Measurements from ENCODE around the gene FBXL17. TPM values are rescaled to one million over a fixed set of nuclear protein-coding genes. Genes with fewer than 3 reads are reported as not detected.

Gene FBXL17
- total RNA-seq, 1 donor from 2014 or later, result 10.8 TPM

DNA sequence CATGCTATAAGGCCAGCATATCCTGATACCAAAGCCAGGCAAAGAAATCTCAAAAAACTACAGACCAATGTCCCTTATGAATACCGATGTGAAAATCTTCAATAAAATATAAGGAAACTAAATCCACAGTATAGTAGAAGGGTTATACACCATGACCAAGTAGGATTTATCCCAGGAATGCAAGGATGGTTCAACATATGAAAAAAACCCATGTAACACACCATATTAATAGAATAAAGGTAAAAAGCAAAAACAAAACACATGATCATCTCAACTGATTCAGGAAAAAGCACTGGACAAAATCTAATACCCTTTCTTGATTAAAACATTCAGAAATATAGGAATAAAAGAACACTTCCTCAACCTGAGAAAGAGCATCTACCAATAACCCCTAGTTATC lies 6.1 kb downstream of the FBXL17 start:
- intact Hi-C loops (cut with micrococcal nuclease), result no loop called here

DNA sequence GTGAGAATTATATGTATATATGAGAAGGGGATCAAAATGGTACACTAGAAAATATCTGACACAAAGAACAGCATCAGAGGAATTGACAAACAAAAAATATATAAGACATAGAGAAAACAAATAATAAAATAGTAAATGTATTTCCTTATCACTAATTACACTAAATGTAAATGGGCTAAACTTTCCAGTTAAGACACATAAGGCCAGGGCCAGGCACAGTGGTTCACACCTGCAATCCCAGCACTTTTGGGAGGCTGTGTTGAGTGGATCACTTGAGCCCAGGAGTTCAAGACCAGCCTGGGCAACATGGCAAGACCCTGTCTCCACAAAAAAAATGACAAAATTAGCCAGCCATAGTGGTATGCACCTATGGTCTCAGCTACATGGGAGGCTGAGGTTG lies 8.5 kb downstream of the FBXL17 start:
- intact Hi-C loops (cut with micrococcal nuclease), result no loop called here

DNA sequence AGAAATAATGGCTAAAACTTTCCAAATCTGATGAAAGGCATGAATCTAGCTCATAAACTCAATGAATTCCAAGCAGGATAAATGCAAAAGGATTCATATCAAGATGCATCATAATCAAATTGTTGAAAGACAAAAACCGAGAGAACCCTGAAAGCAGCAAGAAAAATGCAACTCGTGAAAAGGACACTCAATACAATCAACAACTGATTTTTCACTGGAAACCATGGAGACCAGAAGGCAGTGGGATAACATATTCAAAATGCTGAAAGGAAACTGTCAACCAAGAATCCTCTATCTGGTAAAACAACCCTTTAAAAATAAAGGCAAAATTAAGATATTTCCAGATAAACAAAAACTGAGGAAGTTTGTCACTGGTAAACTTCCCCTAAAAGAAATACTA lies 9.5 kb downstream of the FBXL17 start:
- intact Hi-C loops (cut with micrococcal nuclease), result no loop called here

DNA sequence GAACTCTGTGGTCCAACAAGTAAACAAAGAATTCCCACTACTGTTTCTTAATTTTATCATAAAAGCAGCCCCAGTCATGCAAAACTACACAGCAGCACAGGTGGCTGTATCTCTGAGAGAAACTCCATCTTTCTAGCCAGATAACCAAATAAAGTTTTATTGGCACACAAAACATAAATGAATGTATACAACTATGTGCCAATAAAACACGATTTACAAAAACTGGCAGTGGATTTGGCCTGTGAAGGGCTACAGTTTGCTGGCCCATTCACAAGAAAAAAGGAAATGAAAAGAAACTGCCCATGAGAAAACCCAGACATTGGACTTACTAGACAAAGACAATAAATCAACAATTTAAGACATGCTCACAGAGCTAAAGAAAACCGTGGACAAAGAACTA lies 10.6 kb downstream of the FBXL17 start:
- intact Hi-C loops (cut with micrococcal nuclease), result no loop called here

DNA sequence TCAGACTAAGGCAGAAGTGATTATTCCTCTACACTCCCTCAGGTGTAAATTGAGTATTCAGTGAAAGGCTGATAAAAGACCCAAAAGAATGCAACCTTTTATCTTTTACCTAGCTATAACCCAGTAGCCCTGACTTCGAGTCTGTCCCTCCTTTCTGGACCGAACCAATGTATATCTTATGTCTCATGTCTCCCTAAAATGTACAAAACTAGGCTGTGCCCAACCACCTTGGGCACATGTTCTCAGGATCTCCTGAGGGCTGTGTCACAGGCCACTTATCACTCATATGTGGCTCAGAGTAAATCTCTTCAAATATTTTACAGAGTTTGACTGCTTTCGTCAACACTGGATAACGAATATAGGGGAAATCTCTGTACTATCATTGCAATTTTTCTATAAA lies 12.7 kb downstream of the FBXL17 start:
- intact Hi-C loops (cut with micrococcal nuclease), result no loop called here

DNA sequence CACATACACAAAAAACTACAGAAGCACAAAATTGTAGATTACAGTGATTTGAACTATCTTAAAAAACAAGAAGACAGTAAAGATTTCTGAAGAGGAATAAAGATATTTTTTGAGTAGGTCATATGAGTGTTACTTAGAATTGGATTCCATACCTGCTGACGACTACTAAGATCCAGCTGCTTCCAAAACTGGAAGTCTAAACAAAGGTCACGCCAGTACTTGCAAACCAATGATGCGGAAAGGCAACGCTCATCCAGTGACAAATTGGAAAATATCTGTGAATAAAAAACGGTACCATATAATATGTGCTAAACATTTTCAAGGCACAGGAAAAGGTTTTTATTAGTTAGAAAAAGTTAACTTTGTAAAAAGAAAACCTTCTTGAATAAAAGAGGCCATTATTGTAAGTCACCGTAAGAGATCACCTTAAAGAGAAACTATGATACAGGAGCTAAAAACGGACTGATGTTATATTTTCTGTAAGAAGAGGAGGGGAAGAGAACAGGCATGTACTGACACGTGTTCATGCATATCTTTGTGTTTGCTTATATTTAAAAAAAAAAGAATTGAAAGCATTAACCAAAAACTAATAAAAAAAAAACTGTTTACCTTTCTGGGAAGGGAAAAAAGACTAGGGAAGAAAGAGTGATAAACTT lies 14.1 kb downstream of the FBXL17 start:
- intact Hi-C loops (cut with micrococcal nuclease), result no loop called here

DNA sequence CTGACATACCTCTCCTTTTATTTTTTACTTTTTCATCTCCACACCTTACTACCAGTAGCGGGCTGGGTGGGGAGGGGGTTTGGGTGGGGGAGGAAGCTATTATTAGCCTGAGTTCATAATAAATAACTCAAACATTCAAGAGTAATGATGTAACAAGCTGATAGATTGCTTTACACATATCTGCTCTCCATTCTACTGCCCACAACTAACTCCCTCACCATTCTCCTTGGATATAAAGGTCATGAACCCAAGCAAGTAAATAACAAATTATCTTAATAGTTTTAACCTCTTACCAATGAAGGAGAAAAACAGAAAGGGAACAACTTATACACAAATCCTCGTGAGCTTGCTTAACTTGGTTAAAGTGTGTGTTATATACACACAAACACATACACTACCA lies 15.4 kb downstream of the FBXL17 start:
- intact Hi-C loops (cut with micrococcal nuclease), result no loop called here

DNA sequence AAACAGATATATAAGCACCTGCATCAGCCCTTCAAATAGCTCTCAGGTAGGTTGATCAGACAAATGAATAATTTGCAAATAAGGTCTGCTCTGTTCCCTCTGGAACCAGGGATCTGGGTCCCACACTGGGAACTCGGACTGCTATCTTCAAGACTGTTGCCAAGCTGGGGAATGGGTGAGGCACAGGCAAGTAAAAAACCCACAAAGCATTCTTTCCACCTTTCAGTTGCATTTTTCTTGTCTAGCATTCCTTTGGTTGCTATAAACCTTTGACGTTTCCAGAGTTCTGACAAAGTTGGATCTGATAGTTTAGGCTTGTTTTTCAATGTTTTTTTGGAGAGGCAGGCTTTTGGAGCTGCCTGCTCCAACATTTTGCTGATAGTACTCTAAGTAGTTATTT lies 20.1 kb downstream of the FBXL17 start:
- intact Hi-C loops (cut with micrococcal nuclease), result no loop called here

DNA sequence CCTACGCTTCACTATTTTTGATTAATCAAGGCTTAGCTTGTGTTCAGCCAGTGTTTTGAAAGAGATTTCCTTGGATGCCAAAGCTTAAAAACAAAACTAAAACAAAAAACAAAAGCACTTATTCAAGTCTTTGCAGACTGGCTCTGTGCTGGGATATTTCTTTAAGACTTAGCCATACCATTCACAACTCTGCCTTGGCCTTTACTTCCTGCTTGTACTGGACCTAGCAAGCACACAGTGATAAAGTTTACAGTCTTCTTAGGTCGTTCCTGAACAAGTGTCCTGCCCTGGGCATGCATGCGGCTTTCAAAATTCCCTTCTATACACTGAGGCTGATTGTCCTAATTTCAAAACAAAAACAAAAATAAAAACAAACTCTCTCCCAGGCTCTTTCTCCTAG lies 20.7 kb downstream of the FBXL17 start:
- intact Hi-C loops (cut with micrococcal nuclease), result no loop called here

DNA sequence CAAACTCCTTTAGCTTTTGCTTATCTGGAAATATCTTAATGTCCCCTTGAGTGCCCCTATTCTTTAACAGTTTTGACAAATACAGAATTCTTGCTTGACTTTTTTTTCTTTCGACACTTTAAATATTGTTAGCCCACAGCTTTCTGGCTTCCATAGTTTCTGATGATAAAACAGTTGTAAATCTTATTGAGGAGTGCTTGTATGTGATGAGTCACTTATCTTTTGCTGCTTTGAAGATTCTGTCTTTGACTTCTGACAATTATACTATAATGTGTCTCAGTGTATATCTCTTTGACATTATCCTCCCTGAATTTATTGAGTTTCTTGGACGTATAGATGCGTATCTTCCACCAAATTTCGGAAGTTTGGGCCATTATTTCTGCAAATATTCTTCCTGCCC lies 21.6 kb downstream of the FBXL17 start:
- intact Hi-C loops (cut with micrococcal nuclease), result no loop called here

DNA sequence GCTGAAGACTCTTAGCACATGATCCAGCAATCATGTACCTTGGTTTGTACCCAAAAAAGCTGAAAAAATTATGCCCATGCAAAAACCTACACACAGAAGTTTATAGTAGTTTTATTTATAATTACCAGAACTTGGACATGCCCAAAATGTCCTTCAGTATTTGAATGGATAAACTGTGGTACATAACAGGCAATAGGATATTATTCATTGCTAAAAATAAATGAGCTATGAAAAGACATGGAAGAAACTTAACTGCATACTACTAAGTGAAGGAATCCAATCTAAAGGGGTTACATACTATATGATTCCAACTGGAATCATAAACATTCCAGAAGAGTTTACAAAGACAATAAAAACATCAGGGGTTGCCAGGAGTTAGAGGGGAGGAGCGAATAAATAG lies 25.6 kb downstream of the FBXL17 start:
- intact Hi-C loops (cut with micrococcal nuclease), result no loop called here

DNA sequence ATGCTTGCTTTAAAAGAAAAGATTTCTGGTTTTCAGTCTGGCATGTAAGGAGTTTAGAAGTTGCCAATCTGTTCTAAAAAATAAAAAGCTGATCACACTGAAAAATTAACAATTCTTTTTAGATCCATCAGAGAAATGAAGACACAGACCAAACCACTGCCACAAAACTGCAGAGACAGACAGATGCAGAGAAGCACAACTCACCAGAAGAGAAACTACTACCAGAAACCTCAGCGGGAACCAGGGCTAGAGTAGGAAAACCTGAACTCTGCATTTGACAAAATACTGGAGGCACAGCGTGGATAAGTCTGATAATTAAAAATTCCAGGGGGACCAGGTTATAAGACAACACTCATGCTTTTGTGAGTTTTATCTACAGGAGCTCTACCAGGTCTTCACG lies 28.8 kb downstream of the FBXL17 start:
- intact Hi-C loops (cut with micrococcal nuclease), result no loop called here

DNA sequence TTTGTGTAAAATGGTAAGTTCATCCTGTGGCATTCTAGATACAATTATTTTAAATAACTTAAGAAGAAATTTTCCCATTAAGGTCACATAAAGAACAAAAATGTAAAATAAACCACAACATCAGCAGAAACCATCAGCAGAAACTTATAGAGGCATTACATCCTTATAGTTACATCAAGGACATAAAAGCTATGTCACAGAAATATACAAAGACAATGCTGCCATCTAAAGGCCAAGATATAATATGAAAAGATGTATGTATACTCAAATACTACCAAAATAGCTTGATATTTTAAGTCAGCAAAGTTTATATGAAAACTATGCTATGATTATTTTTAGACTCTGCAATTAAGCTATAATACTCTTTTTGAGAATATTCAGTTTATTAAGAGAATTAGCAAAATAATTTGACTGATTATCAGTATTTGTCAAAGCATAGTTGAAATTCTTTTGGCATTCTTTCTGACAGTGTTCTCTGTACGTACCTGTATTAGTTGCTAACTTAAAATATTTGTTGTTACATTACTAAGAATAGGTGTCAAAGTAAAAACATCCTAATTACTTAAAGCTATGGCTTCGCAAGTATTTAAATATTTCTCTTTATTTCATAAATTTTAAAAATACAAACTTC lies 36.2 kb downstream of the FBXL17 start:
- intact Hi-C loops (cut with micrococcal nuclease), result loop anchor here (1.0 to 10.0 kb wide), 6 partner anchors 37 to 773 kb away; partner anchors contain the start of gene FBXL17

DNA sequence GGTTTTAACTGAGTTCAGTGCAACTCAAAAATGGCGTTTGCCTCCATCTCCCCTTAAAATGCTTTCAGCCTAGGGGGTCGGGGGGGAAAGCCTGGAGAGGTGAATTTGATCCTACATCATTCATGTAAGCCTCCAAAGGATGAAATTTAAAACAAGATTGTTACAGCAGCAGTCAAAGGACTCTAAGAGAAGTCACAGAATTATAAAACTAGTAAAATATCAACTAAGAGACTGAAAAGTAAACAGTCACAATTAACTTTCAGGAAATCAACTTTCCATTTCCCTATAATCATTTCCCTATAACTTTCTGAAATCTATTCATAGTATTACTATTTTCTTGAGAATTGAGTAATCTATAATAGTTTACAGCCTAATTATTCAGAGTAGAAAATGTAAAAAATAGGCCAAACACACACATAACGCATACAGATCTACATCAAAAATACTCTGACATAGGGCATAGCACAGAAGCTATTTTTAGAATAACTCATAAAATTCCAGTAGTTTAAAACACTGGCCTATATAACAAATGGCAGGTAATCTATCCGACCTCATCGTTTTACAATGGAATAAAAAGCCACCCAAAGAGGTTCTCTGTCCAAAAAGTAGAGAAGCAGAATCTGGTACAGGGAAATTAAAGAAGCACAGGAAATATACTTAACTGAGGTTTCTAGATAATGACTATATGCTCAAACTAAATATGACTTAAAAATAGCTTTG lies 37.6 kb downstream of the FBXL17 start:
- intact Hi-C loops (cut with micrococcal nuclease), result loop anchor here (10.0 kb wide), 1 partner anchor 539 kb away; no protein-coding TSS in a partner anchor

DNA sequence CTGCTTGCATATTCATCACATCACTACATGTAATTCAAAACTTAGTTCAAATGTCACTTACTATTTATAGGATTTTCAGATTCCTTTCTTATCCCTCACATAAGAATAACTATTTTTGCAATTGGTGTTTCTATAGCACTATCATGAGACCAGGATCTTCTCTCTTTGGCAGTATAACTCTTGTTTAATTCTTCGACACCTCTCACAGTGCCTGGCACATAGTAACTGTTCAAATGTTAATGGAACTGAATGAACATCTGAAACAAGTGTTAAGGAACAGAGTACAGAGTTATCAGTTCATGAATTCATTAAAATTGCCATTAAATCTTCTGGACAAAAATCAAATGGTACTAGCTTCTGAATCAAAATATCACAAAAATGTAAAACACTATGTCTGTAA lies 40.0 kb downstream of the FBXL17 start:
- intact Hi-C loops (cut with micrococcal nuclease), result loop anchor here (10.0 kb wide), 1 partner anchor 537 kb away; no protein-coding TSS in a partner anchor

DNA sequence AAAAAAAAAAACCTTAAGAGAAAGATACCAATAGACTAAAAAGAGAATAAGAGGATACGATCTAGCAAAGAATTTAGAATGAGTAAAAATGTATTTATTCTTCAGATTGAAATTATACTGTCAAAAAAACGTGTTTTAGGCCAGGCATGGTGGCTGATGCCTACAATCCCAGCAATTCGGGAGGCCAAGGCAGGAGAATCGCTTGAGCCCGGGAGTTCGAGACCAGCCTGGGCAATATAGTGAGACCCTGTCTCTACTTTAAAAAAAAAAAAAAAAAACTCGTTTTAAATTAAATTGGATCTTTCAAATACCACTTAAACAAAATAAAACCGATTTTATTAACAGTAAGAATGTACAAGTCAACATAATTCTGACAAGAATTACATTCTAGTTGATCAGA lies 41.8 kb downstream of the FBXL17 start:
- intact Hi-C loops (cut with micrococcal nuclease), result loop anchor here (10.0 kb wide), 1 partner anchor 535 kb away; no protein-coding TSS in a partner anchor

DNA sequence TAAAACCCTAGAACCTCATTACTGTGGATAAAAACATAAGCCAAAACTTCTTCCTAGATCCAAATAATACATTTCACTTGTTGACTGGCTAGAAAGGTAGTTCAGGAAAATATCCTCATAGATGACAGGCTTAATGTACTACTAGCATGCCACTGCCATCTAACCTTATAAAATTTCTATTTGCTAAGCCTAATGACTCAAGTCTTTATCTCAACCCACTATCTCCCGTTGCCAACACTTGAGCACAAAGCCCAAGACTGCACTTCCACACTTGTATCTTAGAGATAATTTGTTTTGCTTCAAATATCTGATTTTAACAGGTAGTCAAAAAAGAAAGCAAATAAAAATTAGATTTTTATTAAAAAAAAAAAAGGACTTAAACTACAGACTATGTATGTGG lies 42.7 kb downstream of the FBXL17 start:
- intact Hi-C loops (cut with micrococcal nuclease), result no loop called here

DNA sequence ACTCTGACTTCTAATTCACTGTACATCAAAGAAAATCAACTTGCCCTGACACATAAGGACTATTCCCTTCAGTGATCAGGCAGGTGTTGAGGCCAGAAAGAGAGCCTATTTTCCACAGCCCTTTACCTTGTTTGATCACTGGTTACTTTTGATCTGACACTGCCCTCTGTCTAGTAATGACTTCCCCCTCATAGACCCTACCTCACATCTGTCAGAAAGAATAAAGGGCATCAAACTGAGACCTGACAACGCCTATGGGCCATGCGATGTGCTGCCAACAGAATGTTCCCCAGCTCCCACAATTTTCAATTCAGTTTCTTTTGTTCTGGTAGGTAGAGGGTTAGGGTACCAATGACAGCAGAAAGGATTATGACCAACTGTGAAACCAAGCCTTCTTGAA lies 47.7 kb downstream of the FBXL17 start:
- intact Hi-C loops (cut with micrococcal nuclease), result no loop called here

DNA sequence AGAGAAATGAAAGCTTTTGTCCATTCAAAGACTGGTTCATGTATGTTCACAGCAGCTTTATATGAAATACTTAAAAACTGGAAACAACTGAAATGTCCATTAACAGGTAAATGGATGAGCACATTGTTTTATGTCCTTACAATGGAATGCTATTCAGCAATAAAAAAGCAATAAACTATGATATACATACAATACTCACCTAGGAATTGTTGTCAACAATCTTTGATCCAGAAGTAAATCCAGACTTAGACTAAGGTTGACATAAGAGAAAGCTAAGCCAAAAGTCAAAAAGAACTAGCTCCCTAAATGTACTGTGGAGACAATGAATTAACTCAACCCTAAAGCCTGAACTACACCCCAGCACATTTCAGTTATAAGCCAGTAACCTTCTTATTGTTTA lies 54.9 kb downstream of the FBXL17 start:
- intact Hi-C loops (cut with micrococcal nuclease), result no loop called here

DNA sequence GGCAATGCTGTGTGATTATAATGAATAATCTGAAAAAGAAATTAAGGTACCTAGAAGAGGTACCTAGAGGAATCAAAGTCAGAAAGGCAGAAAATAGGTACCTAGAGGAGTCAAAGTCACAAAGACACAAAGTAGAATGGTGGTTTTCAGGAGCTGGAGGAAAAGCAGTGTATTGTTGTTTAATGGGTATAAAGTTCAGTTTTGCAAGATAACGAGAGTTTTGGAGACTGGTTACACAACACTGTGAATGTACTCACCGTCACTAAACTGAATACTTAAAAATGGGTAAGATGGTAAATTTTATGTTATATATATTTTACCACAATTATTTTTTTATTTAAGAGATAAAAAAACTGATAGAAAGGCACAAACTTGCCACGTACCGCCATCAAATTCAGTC lies 57.0 kb downstream of the FBXL17 start:
- intact Hi-C loops (cut with micrococcal nuclease), result no loop called here

DNA sequence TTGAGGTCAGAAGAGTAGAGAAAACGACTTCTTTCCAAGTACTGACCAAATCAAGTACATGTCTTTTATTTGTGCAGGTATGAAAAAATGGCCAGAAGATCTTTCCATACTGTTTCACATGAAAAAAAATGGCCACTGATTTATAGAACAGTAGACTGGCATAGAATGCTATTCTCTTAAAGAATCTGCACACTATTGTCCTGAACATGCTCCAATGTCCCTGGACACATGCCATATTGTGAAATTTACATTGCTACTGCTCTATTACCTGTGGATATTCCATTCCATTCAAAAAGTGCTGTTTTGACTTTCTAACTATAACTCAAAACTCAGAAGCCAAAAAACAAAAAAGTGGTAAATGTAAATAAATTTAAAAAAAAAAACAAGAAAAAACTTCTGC lies 60.6 kb downstream of the FBXL17 start:
- intact Hi-C loops (cut with micrococcal nuclease), result no loop called here

DNA sequence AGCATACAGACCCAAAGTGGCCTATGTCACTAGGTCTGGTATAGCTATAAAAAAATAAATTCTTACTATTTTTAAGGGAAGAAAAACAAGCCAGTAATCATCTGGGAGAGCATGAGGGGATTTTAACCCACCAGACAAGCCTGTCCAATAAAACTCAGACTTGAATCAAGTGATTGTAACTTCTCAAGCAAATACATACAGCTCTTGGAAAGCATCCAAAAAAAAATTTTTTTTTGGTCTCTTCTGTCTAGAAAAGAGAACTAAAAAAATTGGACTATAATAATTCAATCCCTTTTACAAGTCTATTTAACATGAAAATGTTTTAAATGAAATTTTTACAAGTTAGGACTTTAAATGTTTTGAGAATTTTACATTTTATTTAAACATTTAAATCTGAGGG lies 61.7 kb downstream of the FBXL17 start:
- intact Hi-C loops (cut with micrococcal nuclease), result no loop called here

DNA sequence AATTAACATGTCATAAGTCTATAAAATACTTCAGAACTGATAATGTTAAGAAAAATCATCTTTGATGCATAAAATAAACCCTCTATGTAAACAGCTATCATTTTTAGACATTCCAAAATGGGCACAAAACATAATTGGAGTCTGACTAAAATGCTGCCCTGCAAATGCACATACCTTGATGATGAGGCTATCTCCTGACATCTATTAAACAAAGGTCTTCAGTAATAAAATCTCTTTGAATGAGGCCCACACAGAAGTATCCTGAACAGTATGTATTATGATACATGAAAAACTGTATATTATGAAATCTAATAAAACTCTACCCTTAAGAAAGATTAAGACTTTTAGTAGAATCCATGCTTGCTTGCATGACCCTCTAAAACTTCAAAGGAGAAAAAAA lies 66.1 kb downstream of the FBXL17 start:
- intact Hi-C loops (cut with micrococcal nuclease), result no loop called here
